HCT116 (cell line): ENCODE data around the gene OMP. TPM values are rescaled to one million over a fixed set of nuclear protein-coding genes. Genes with fewer than 3 reads are reported as not detected.

ENCODE experiments used
- ATAC-seq: fragments of 200-7000 bp; cut with Tn5 transposase; 2 replicates; pipeline ENCODE4 v1.9.1; 2020; ENCODE audit warnings: mild to moderate bottlenecking, moderate library complexity
- BruUV-seq: library from RNA; stranded (reverse); fragments of 400-500 nt; replicated peaks from 2 replicates; lab custom pipeline; 2021; lab: Mats Ljungman, UMichigan
- CTCF ChIA-PET: fragments of 300-600 bp; sonication (Branson Sonifier 250); formaldehyde crosslinking; loops from one replicate; lab custom pipeline; 2021; ENCODE audit warnings: antibody characterized with exemption; lab: Charles Lee
- POLR2A ChIA-PET: fragments of 300-600, 350-600 bp; sonication (Branson Sonifier 250); formaldehyde crosslinking; loops from one replicate; lab custom pipeline; 2021; ENCODE audit warnings: antibody characterized with exemption; lab: Charles Lee
- RAD21 ChIA-PET, 2 experiments: fragments of 300-600 bp; sonication (Branson Sonifier 250); formaldehyde crosslinking; loops; one replicate each; lab custom pipeline; 2023; ENCODE audit warnings: low total read pairs in 2 of 2; ENCODE audit not compliant: uncharacterized antibody in 2 of 2, unreplicated experiment in 2 of 2, low non-redundant PET in 1 of 2; lab: Charles Lee
- DNase-seq: peaks from one replicate; pipeline ENCODE4 v3.0.0-alpha.2; 2010; ENCODE audit warnings: low read depth, low spot score
- H2AFZ ChIP-seq: fragments of 200-600 bp; shearing (Covaris generic), sonication (generic); 2 replicates; pipeline ENCODE4 v1.6.1; 2017; ENCODE audit warnings: low read depth, mixed run types, mixed read lengths, antibody characterized with exemption, low read length; ENCODE audit not compliant: poor library complexity, severe bottlenecking
- H3K27ac ChIP-seq: 2 replicates; pipeline ENCODE4 v1.5.1; 2012; ENCODE audit warnings: low read depth, low read length
- H3K27me3 ChIP-seq: fragments of 200-600 bp; sonication (generic); 2 replicates; pipeline ENCODE4 v1.6.1; 2016; ENCODE audit warnings: mixed run types, low read length, mixed read lengths; ENCODE audit not compliant: insufficient read depth
- H3K36me3 ChIP-seq, 2 experiments: fragments of 200-500 bp in 1 of 2; fragments of 200-600 bp in 1 of 2; sonication (Bioruptor generic) in 1 of 2; sonication (generic) in 1 of 2; 2 replicates each; pipeline versions ENCODE4 v1.5.1 to v1.6.1; 2014 to 2016; ENCODE audit warnings: low read length in 2 of 2, inconsistent platforms in 1 of 2, mixed read lengths in 1 of 2, mixed run types in 1 of 2; ENCODE audit not compliant: insufficient read depth in 2 of 2, control insufficient read depth in 1 of 2
- H3K4me1 ChIP-seq, 2 experiments: fragments of 200-600 bp in 1 of 2; sonication (generic) in 1 of 2; 2 replicates each; pipeline versions ENCODE4 v1.5.1 to v1.6.1; 2012 to 2017; ENCODE audit warnings: low read length in 2 of 2, inconsistent platforms in 1 of 2, mild to moderate bottlenecking in 1 of 2, mixed read lengths in 1 of 2, mixed run types in 1 of 2, moderate library complexity in 1 of 2; ENCODE audit not compliant: insufficient read depth in 2 of 2, control insufficient read depth in 1 of 2
- H3K4me2 ChIP-seq: fragments of 200-600 bp; sonication (generic); 2 replicates; pipeline ENCODE4 v1.6.1; 2017; ENCODE audit warnings: mixed run types, low read length, mixed read lengths
- H3K4me3 ChIP-seq, 2 experiments: fragments of 200-600 bp in 1 of 2; sonication (generic) in 1 of 2; replicated peaks in 1 of 2; 2 replicates each; pipeline ENCODE4 v1.5.1; 2011 to 2016; ENCODE audit warnings: low read length in 2 of 2, control low read depth in 1 of 2, low read depth in 1 of 2, mild to moderate bottlenecking in 1 of 2, mixed read lengths in 1 of 2, mixed run types in 1 of 2
- H3K79me2 ChIP-seq: fragments of 200-600 bp; sonication (generic); 2 replicates; pipeline ENCODE4 v1.6.1; 2017; ENCODE audit warnings: mild to moderate bottlenecking, mixed run types, low read length, moderate library complexity, mixed read lengths; ENCODE audit not compliant: insufficient read depth
- H3K9ac ChIP-seq: fragments of 200-600 bp; sonication (generic); 2 replicates; pipeline ENCODE4 v1.6.1; 2016; ENCODE audit warnings: low read length, mixed read lengths
- H3K9me2 ChIP-seq: fragments of 200-600 bp; sonication (generic), shearing (Covaris generic); 2 replicates; pipeline ENCODE4 v1.6.1; 2017; ENCODE audit warnings: mixed run types, mild to moderate bottlenecking, moderate library complexity; ENCODE audit not compliant: insufficient read depth
- H3K9me3 ChIP-seq, 2 experiments: fragments of 200-500 bp in 1 of 2; fragments of 200-600 bp in 1 of 2; sonication (Bioruptor generic) in 1 of 2; sonication (generic) in 1 of 2; 2 replicates each; pipeline ENCODE4 v1.6.1; 2014 to 2017; ENCODE audit warnings: low read length in 2 of 2, mixed read lengths in 2 of 2, inconsistent platforms in 1 of 2, low read depth in 1 of 2, mild to moderate bottlenecking in 1 of 2, mixed run types in 1 of 2, moderate library complexity in 1 of 2; ENCODE audit not compliant: control insufficient read depth in 1 of 2, insufficient read depth in 1 of 2
- H4K20me1 ChIP-seq: fragments of 200-600 bp; sonication (generic), shearing (Covaris generic); 2 replicates; pipeline ENCODE4 v1.6.1; 2017; ENCODE audit warnings: mixed run types, mild to moderate bottlenecking, moderate library complexity; ENCODE audit not compliant: insufficient read depth
- CEBPB ChIP-seq: IDR thresholded peaks from 2 replicates; pipeline ENCODE4 v1.6.1; 2012; ENCODE audit warnings: low read depth
- ELF1 ChIP-seq: IDR thresholded peaks from 2 replicates; pipeline ENCODE4 v1.6.1; 2012; ENCODE audit warnings: low read depth, borderline replicate concordance
- EZH2 ChIP-seq: fragments of 200-600 bp; sonication (generic); IDR thresholded peaks from 2 replicates; pipeline ENCODE4 v1.6.1; 2017; ENCODE audit warnings: antibody characterized with exemption, mixed run types
- EZH2phosphoT487 ChIP-seq: fragments of 200-600 bp; IDR thresholded peaks from 2 replicates; pipeline ENCODE4 v1.6.1; 2018; ENCODE audit warnings: antibody characterized with exemption, borderline replicate concordance
- FOSL1 ChIP-seq: IDR thresholded peaks from 2 replicates; pipeline ENCODE4 v1.6.1; 2012; ENCODE audit warnings: low read depth
- POLR2A ChIP-seq: IDR thresholded peaks from 2 replicates; pipeline ENCODE4 v1.7.0; 2011; ENCODE audit warnings: borderline replicate concordance; ENCODE audit not compliant: insufficient read depth, insufficient read length; ENCODE audit errors: extremely low read depth
- RAD21 ChIP-seq: IDR thresholded peaks from 2 replicates; pipeline ENCODE4 v1.6.1; 2012; ENCODE audit warnings: low read depth, mild to moderate bottlenecking
- SP1 ChIP-seq: IDR thresholded peaks from 2 replicates; pipeline ENCODE4 v1.6.1; 2012; ENCODE audit warnings: low read depth
- SRF ChIP-seq: IDR thresholded peaks from 2 replicates; pipeline ENCODE4 v1.6.1; 2012; ENCODE audit warnings: low read depth
- intact Hi-C: fragments of 100-400 bp; cut with micrococcal nuclease; formaldehyde crosslinking; loops from 2 replicates; pipeline ENCODE4 v1.10.0; 2022
- total RNA-seq: library from RNA; stranded (reverse); gene quantifications from one replicate; pipeline ENCODE4 v1.2.1, GENCODE V29; 2021; ENCODE audit not compliant: unreplicated experiment
- TF ChIP-seq, protein P1 (sequence below), 3 experiments: fragments of 200-600 bp in 1 of 3; sonication (generic) in 1 of 3; IDR thresholded peaks in 2 of 3; conservative IDR thresholded peaks in 1 of 3; 2 replicates each; pipeline ENCODE4 v1.5.1; 2012 to 2017; ENCODE audit warnings: low read depth in 2 of 3, low read length in 2 of 3, antibody characterized with exemption in 1 of 3, borderline replicate concordance in 1 of 3, control low read depth in 1 of 3, mild to moderate bottlenecking in 1 of 3, mixed read lengths in 1 of 3, mixed run types in 1 of 3, moderate library complexity in 1 of 3; ENCODE audit not compliant: insufficient read depth in 1 of 3

OMP gene
- total RNA-seq, 1 experiment from 2014 or later, result not detected

DNA sequence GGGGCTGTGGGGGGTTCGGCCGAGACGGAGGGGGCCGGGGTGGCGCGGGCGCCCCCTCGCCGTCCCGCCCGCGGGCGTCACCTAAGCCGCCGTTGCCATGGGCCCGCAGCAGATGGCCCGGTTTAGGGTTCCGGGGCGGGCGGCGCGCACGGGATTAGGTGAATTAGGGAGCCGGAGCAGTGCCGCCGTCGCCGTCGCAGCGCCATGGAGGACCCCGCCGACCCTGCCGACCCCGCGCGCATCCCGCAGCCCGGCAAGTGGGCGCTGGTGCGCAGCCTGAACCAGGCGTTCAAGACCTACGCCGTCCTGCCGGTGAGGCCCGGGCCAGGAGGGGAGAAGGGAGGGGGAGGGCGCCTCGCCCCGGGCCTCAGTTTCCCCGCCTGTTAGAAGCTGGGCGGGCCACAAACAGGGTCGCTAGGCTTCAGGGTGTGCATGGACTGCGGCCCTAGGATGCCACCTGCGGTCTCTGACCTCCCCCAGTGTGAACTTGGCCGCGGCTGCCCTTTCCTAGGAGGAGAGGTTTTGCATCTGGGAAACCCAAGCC is 35.5 kb downstream of the OMP start:
- intact Hi-C loops, result no loop called here
- Histone ChIP-seq H3K9me2 (no peaks in the 10 kb centered on the region), H3K27me3 (no peaks in the 10 kb centered on the region), H3K27ac (no peak overlapping the region), H3K4me2 (no peak overlapping the region), H3K4me3 (no peak overlapping the region), H3K79me2 (no peaks in the 10 kb centered on the region), H3K9me3 (no peaks in the 10 kb centered on the region), H3K36me3 (no peaks in the 10 kb centered on the region), H4K20me1 (no peaks in the 10 kb centered on the region), H3K4me1 (peaks cover 0 to 3% of the 10 kb centered on the region in 2 experiments; a peak in 1 of 4 replicates), H3K9ac (no peak overlapping the region), H2AFZ (no peak overlapping the region)
- ChIA-PET POLR2A (no interaction called here), CTCF (no interaction called here), RAD21 (no interaction called here)
- BruUV-seq, result no TSS peak
- TF ChIP-seq SP1, result no peak
- TF ChIP-seq RAD21, result no peak
- TF ChIP-seq POLR2A, result no peak
- no peak for TF ChIP-seq CEBPB
- ATAC-seq (no peak), DNase-seq (no peak)

GRCh38 chr11:77139201-77139600 is 36.6 kb downstream of the OMP start:
- BruUV-seq, result no TSS peak

More at GRCh38 chr11:77139201-77139600, 36.6 kb downstream of the OMP start:
- H3K4me1 ChIP-seq, result peaks cover 0 to 3% of the 10 kb centered on the region in 2 experiments; a peak in 1 of 4 replicates
- H3K27me3 ChIP-seq, result no peaks in the 10 kb centered on the region
- no peak overlapping the region for H3K9ac ChIP-seq
- no peaks in the 10 kb centered on the region for H3K79me2 ChIP-seq
- no peaks in the 10 kb centered on the region for H4K20me1 ChIP-seq
- no peak overlapping the region for H3K4me2 ChIP-seq
- ATAC-seq (no peak), DNase-seq (no peak)
- H2AFZ ChIP-seq, result no peak overlapping the region
- no peaks in the 10 kb centered on the region for H3K9me3 ChIP-seq
- intact Hi-C loops, result no loop called here
- no peaks in the 10 kb centered on the region for H3K9me2 ChIP-seq
- H3K36me3 ChIP-seq, result no peaks in the 10 kb centered on the region
- H3K4me3 ChIP-seq, result no peak overlapping the region
- H3K27ac ChIP-seq, result no peak overlapping the region
- CTCF ChIA-PET, result interaction anchor here (3.3 kb wide), 1 partner anchor 12 kb away, joined by 15 read pairs; the partner anchor contains the start of gene MYO7A
- TF ChIP-seq, protein P1, sequence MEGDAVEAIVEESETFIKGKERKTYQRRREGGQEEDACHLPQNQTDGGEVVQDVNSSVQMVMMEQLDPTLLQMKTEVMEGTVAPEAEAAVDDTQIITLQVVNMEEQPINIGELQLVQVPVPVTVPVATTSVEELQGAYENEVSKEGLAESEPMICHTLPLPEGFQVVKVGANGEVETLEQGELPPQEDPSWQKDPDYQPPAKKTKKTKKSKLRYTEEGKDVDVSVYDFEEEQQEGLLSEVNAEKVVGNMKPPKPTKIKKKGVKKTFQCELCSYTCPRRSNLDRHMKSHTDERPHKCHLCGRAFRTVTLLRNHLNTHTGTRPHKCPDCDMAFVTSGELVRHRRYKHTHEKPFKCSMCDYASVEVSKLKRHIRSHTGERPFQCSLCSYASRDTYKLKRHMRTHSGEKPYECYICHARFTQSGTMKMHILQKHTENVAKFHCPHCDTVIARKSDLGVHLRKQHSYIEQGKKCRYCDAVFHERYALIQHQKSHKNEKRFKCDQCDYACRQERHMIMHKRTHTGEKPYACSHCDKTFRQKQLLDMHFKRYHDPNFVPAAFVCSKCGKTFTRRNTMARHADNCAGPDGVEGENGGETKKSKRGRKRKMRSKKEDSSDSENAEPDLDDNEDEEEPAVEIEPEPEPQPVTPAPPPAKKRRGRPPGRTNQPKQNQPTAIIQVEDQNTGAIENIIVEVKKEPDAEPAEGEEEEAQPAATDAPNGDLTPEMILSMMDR (IDR thresholded peaks at IDR 0.05 in 2 of 3, conservative IDR thresholded peaks at IDR 0.05 in 1 of 3; ENCODE audit: borderline replicate concordance in 1 of 3, insufficient read depth in 1 of 3, low read depth in 2 of 3, low read length in 2 of 3), result no peak
- TF ChIP-seq CEBPB (no peak), SP1 (no peak), SRF (no peak), ELF1 (no peak), POLR2A (no peak), EZH2phosphoT487 (no peak), EZH2 (no peak), RAD21 (no peak), FOSL1 (no peak)
- RAD21 ChIA-PET, result no interaction called here
- POLR2A ChIA-PET, result no interaction called here
